ENCODE results near the gene IL4I1. TPM values are rescaled to one million over a fixed set of nuclear protein-coding genes. Genes with fewer than 3 reads are reported as not detected.

IL4I1 gene
- total and polyA plus RNA-seq, 2 donors (not counting 1 experiment from before 2014, with no cell fraction given), result 0.48 to 3.1 TPM

- no peak for ATAC-seq (ENCODE audit: low read depth)
- WGBS (ENCODE audit: insufficient coverage), result 77% methylated on average over 10 of the region's 10 CpGs
- Histone ChIP-seq H3K9ac (ENCODE audit: low read length) (no peak overlapping the region), H3K4me1 (ENCODE audit: control insufficient read depth in 2 of 2, insufficient read depth in 2 of 2, low read length in 2 of 2) (peaks cover 22 to 33% of the 10 kb centered on the region in 2 donors), H3K36me3 (replicated peaks in 1 of 2; ENCODE audit: control extremely low read depth in 1 of 2, control insufficient read depth in 1 of 2, extremely low read depth in 1 of 2, insufficient read depth in 2 of 2, low read length in 1 of 2) (peaks cover 0 to 34% of the 10 kb centered on the region in 2 experiments), H4K20me1 (ENCODE audit: control insufficient read depth, insufficient read depth, low read length, poor library complexity, severe bottlenecking) (peaks cover 72% of the 10 kb centered on the region), H3K4me2 (replicated peaks; ENCODE audit: low read depth, low read length, poor library complexity, severe bottlenecking) (peak overlapping the region; percentile 19), H3K27ac (ENCODE audit: low read length in 2 of 2) (peak overlapping the region in 1 of 2 donors; percentile 19), H2AFZ (ENCODE audit: insufficient read depth, low read depth, low read length, poor library complexity, severe bottlenecking) (no peak overlapping the region), H3K27me3 (replicated peaks in 1 of 4; ENCODE audit: control extremely low read depth in 1 of 4, control insufficient read depth in 3 of 4, insufficient read depth in 4 of 4, low read length in 3 of 4) (no peaks in the 10 kb centered on the region), H3K4me3 (ENCODE audit: control extremely low read depth in 1 of 5, extremely low read depth in 1 of 5, insufficient read depth in 1 of 5, low read depth in 2 of 5, low read length in 4 of 5) (no peak overlapping the region), H3K79me2 (ENCODE audit: control insufficient read depth, insufficient read depth, low read length) (peaks cover 35% of the 10 kb centered on the region), H3K9me3 (ENCODE audit: control extremely low read depth in 1 of 3, control insufficient read depth in 2 of 3, insufficient read depth in 1 of 3, low read length in 2 of 3) (peaks cover 0 to 6% (median 0%) of the 10 kb centered on the region in 3 donors)
- no peaks in the 10 kb centered on the region for H3K27me3 Mint-ChIP-seq
- peaks cover 31% of the 10 kb centered on the region for H3K4me1 Mint-ChIP-seq
- DNase-seq, result peak; percentile 39
- ChIA-PET POLR2A (interaction anchor here (1.2 to 1.5 kb wide), 2 partner anchors 9 to 36 kb away, joined by 3 to 6 read pairs; no protein-coding TSS in a partner anchor), CTCF (no interaction called here)
- TF ChIP-seq EZH2 (IDR thresholded peaks at IDR 0.05; ENCODE audit: borderline replicate concordance, insufficient read depth, low read depth, low read length, poor library complexity, severe bottlenecking) (no peak), CTCF (IDR thresholded peaks at IDR 0.05) (no peak)
- intact Hi-C loops (cut with micrococcal nuclease), result no loop called here
- H3K9me3 Mint-ChIP-seq (ENCODE audit: insufficient read depth), result no peaks in the 10 kb centered on the region
- peak overlapping the region; percentile 59 for H3K4me3 Mint-ChIP-seq
- peak overlapping the region; percentile 61 for H3K27ac Mint-ChIP-seq
Observed at GRCh38 chr19:49853852-49854377, 42.8 kb downstream of the IL4I1 start.

- Histone ChIP-seq H3K4me2 (replicated peaks; ENCODE audit: low read depth, low read length, poor library complexity, severe bottlenecking) (peak overlapping the region; percentile 83), H3K4me3 (ENCODE audit: control extremely low read depth in 1 of 5, extremely low read depth in 1 of 5, insufficient read depth in 1 of 5, low read depth in 2 of 5, low read length in 4 of 5) (peak overlapping the region in 1 of 5 experiments; percentile 89), H3K36me3 (replicated peaks in 1 of 2; ENCODE audit: control extremely low read depth in 1 of 2, control insufficient read depth in 1 of 2, extremely low read depth in 1 of 2, insufficient read depth in 2 of 2, low read length in 1 of 2) (peaks cover 0 to 23% of the 10 kb centered on the region in 2 experiments), H3K9ac (ENCODE audit: low read length) (no peak overlapping the region), H3K9me3 (ENCODE audit: control extremely low read depth in 1 of 3, control insufficient read depth in 2 of 3, insufficient read depth in 1 of 3, low read length in 2 of 3) (peaks cover 0 to 6% (median 0%) of the 10 kb centered on the region in 3 donors), H4K20me1 (ENCODE audit: control insufficient read depth, insufficient read depth, low read length, poor library complexity, severe bottlenecking) (peaks cover 61% of the 10 kb centered on the region), H3K4me1 (ENCODE audit: control insufficient read depth in 2 of 2, insufficient read depth in 2 of 2, low read length in 2 of 2) (peaks cover 29 to 44% of the 10 kb centered on the region in 2 donors), H3K27me3 (replicated peaks in 1 of 4; ENCODE audit: control extremely low read depth in 1 of 4, control insufficient read depth in 3 of 4, insufficient read depth in 4 of 4, low read length in 3 of 4) (no peaks in the 10 kb centered on the region), H3K27ac (ENCODE audit: low read length in 2 of 2) (no peak overlapping the region), H2AFZ (ENCODE audit: insufficient read depth, low read depth, low read length, poor library complexity, severe bottlenecking) (no peak overlapping the region), H3K79me2 (ENCODE audit: control insufficient read depth, insufficient read depth, low read length) (peaks cover 35% of the 10 kb centered on the region)
- DNase-seq, result peak; percentile 27
- ChIA-PET POLR2A (interaction anchor here (1.0 to 4.8 kb wide), 4 partner anchors 8 to 24 kb away, joined by 3 to 40 read pairs (median 14); partner anchors contain the start of genes AKT1S1, PNKP and TBC1D17), CTCF (interaction anchor here (0.7 to 1.1 kb wide), 2 partner anchors 43 to 1544 kb away, joined by 3 read pairs; no protein-coding TSS in a partner anchor)
- Mint-ChIP-seq H3K9me3 (ENCODE audit: insufficient read depth) (no peaks in the 10 kb centered on the region), H3K27ac (peak overlapping the region; percentile 78), H3K4me3 (peak overlapping the region; percentile 85), H3K27me3 (no peaks in the 10 kb centered on the region), H3K4me1 (peaks cover 41% of the 10 kb centered on the region)
- TF ChIP-seq EZH2 (IDR thresholded peaks at IDR 0.05; ENCODE audit: borderline replicate concordance, insufficient read depth, low read depth, low read length, poor library complexity, severe bottlenecking), result no peak
- TF ChIP-seq CTCF (IDR thresholded peaks at IDR 0.05), result no peak
- no peak for ATAC-seq (ENCODE audit: low read depth)
- 97% methylated on average over 7 of the region's 14 CpGs for WGBS (ENCODE audit: insufficient coverage)
- intact Hi-C loops (cut with micrococcal nuclease), result no loop called here
Observed at GRCh38 chr19:49852631-49853126, 44.0 kb downstream of the IL4I1 start.

Measured in B cell (primary cell).